IMR-90 (cell line): ENCODE results near the gene CDYL2. TPM values are rescaled to one million over a fixed set of nuclear protein-coding genes. Genes with fewer than 3 reads are reported as not detected.

Experiments
- ATAC-seq: fragments of 200-7000 bp; cut with Tn5 transposase; 2 replicates; pipeline ENCODE4 v1.9.1; 2020; ENCODE audit warnings: low read depth, mild to moderate bottlenecking, moderate library complexity
- BruUV-seq: library from RNA; stranded (reverse); fragments of 400-500 nt; replicated peaks from 2 replicates; lab custom pipeline; 2021; lab: Mats Ljungman, UMichigan
- CTCF ChIA-PET: fragments of 300-600 bp; formaldehyde crosslinking; extraction: SDS; loops from one replicate; lab custom pipeline; 2021; ENCODE audit warnings: antibody characterized with exemption; lab: Yijun Ruan, JAX
- POLR2A ChIA-PET: fragments of 300-600 bp; sonication (Branson Sonifier 250); formaldehyde crosslinking; loops from one replicate; lab custom pipeline; 2022; ENCODE audit warnings: antibody characterized with exemption; ENCODE audit not compliant: unreplicated experiment; lab: Charles Lee
- DNase-seq: peaks from one replicate; pipeline ENCODE4 v3.0.0; 2013
- H2AFZ ChIP-seq: replicated peaks from 2 replicates; pipeline ENCODE3; 2013; ENCODE audit warnings: low read length, mild to moderate bottlenecking; ENCODE audit not compliant: poor library complexity
- H2AK5ac ChIP-seq: 2 replicates; pipeline ENCODE4 v1.6.1; 2013; ENCODE audit warnings: low read depth, low read length, inconsistent platforms
- H2AK9ac ChIP-seq: replicated peaks from 2 replicates; pipeline ENCODE3; 2013; ENCODE audit warnings: mild to moderate bottlenecking, low read depth, low read length, moderate library complexity; ENCODE audit not compliant: poor library complexity
- H2BK120ac ChIP-seq: 2 replicates; pipeline ENCODE4 v1.6.1; 2013; ENCODE audit warnings: low read depth, low read length, inconsistent platforms
- H2BK15ac ChIP-seq: 3 replicates; pipeline ENCODE4 v1.6.1; 2013; ENCODE audit warnings: low read depth, low read length, inconsistent platforms
- H2BK20ac ChIP-seq: 2 replicates; pipeline ENCODE4 v1.6.1; 2013; ENCODE audit warnings: low read depth, mild to moderate bottlenecking, inconsistent platforms, low read length, moderate library complexity
- H2BK5ac ChIP-seq: 2 replicates; pipeline ENCODE4 v1.6.1; 2013; ENCODE audit warnings: mild to moderate bottlenecking, low read depth, low read length, inconsistent platforms; ENCODE audit not compliant: poor library complexity, severe bottlenecking
- H3K14ac ChIP-seq: replicated peaks from 2 replicates; pipeline ENCODE4 v1.6.1; 2013; ENCODE audit warnings: low read depth, low read length, inconsistent platforms
- H3K18ac ChIP-seq: 2 replicates; pipeline ENCODE4 v1.6.1; 2013; ENCODE audit warnings: low read depth, low read length, control low read depth
- H3K23ac ChIP-seq: 2 replicates; pipeline ENCODE4 v1.6.1; 2013; ENCODE audit warnings: low read depth, low read length, inconsistent platforms
- H3K27ac ChIP-seq: 2 replicates; pipeline ENCODE4 v1.5.1; 2013; ENCODE audit warnings: mild to moderate bottlenecking, control low read depth, low read length; ENCODE audit not compliant: insufficient read depth
- H3K27me3 ChIP-seq: 2 replicates; pipeline ENCODE4 v1.6.1; 2013; ENCODE audit warnings: low read length; ENCODE audit not compliant: control insufficient read depth, insufficient read depth
- H3K36me3 ChIP-seq: 2 replicates; pipeline ENCODE4 v1.6.1; 2013; ENCODE audit warnings: low read length, mixed read lengths; ENCODE audit not compliant: control insufficient read depth, insufficient read depth
- H3K4ac ChIP-seq: 2 replicates; pipeline ENCODE4 v1.6.1; 2013; ENCODE audit warnings: low read depth, low read length, inconsistent platforms
- H3K4me1 ChIP-seq: 2 replicates; pipeline ENCODE4 v1.6.1; 2013; ENCODE audit warnings: low read length, mixed read lengths; ENCODE audit not compliant: control insufficient read depth, insufficient read depth
- H3K4me2 ChIP-seq: 2 replicates; pipeline ENCODE4 v1.6.1; 2013; ENCODE audit warnings: low read depth, mild to moderate bottlenecking, control low read depth, low read length, moderate library complexity
- H3K4me3 ChIP-seq: 2 replicates; pipeline ENCODE4 v1.5.1; 2013; ENCODE audit warnings: low read depth, mild to moderate bottlenecking, control low read depth, low read length, moderate library complexity; ENCODE audit not compliant: insufficient read depth
- H3K56ac ChIP-seq: 2 replicates; pipeline ENCODE4 v1.6.1; 2013; ENCODE audit warnings: low read length, inconsistent platforms; ENCODE audit not compliant: insufficient read depth; ENCODE audit errors: extremely low read depth
- H3K79me1 ChIP-seq, 2 experiments: 2 replicates each; pipeline ENCODE4 v1.6.1; 2013; ENCODE audit warnings: low read length in 2 of 2, inconsistent platforms in 1 of 2, low read depth in 1 of 2
- H3K9ac ChIP-seq: 2 replicates; pipeline ENCODE4 v1.6.1; 2013; ENCODE audit warnings: low read depth, low read length, control low read depth
- H3K9me1 ChIP-seq: 2 replicates; pipeline ENCODE4 v1.6.1; 2013; ENCODE audit warnings: low read length, inconsistent platforms; ENCODE audit not compliant: insufficient read depth
- H3K9me3 ChIP-seq: 2 replicates; pipeline ENCODE4 v1.6.1; 2013; ENCODE audit warnings: low read length; ENCODE audit not compliant: control insufficient read depth, insufficient read depth
- H4K20me1 ChIP-seq: 2 replicates; pipeline ENCODE4 v1.6.1; 2013; ENCODE audit warnings: low read length, inconsistent platforms; ENCODE audit not compliant: insufficient read depth
- H4K5ac ChIP-seq: 2 replicates; pipeline ENCODE4 v1.6.1; 2013; ENCODE audit warnings: mild to moderate bottlenecking, low read depth, low read length, control low read depth
- H4K8ac ChIP-seq, 2 experiments: 2 replicates each; pipeline ENCODE4 v1.6.1; 2013; ENCODE audit warnings: low read depth in 2 of 2, low read length in 2 of 2, control low read depth in 1 of 2, inconsistent platforms in 1 of 2
- H4K91ac ChIP-seq: 2 replicates; pipeline ENCODE4 v1.6.1; 2013; ENCODE audit warnings: low read depth, low read length, inconsistent platforms; ENCODE audit not compliant: insufficient read depth
- CHD1 ChIP-seq: IDR thresholded peaks from 2 replicates; pipeline ENCODE4 v1.6.1; 2012; ENCODE audit warnings: low read depth, low read length, improper control_type of control experiment
- POLR2A ChIP-seq: IDR thresholded peaks from 2 replicates; pipeline ENCODE4 v1.6.1; 2012; ENCODE audit warnings: mild to moderate bottlenecking, low read depth, low read length
- RAD21 ChIP-seq: IDR thresholded peaks from 2 replicates; pipeline ENCODE4 v1.6.1; 2012; ENCODE audit warnings: low read length, improper control_type of control experiment
- WGBS, 2 experiments: methylation state at CpG; one replicate each; pipeline versions ENCODE4 v1.1.5 to v1.1.7; 2013; ENCODE audit warnings: missing lambda C conversion rate in 2 of 2; ENCODE audit not compliant: insufficient read length in 1 of 2; ENCODE audit errors: extremely low coverage in 2 of 2; 5-methylcytosine and 5-hydroxymethylcytosine counted together
- dilution Hi-C: fragments of 300-500 bp; cut with HindIII; formaldehyde crosslinking; loops from one replicate; pipeline ENCODE4 v1.14.3; 2018; ENCODE audit warnings: low sequenced_read_pairs; ENCODE audit not compliant: unreplicated experiment
- in situ Hi-C: fragments of 300-500 bp; cut with MboI; formaldehyde crosslinking; loops from 3 replicates; pipeline ENCODE4 v1.14.3; 2019; ENCODE audit warnings: low sequenced_read_pairs, inconsistent platforms, mixed read lengths
- intact Hi-C: fragments of 100-400 bp; cut with micrococcal nuclease; formaldehyde crosslinking; loops from 2 replicates; pipeline ENCODE4 v1.10.0; 2022
- polyA plus RNA-seq, 3 experiments: library from polyadenylated mRNA; depleted of rRNA; stranded (reverse); fragments of >200 nt; gene quantifications; 2 replicates each; pipeline ENCODE4 v1.2.3, GENCODE V29; 2012; ENCODE audit warnings: low replicate concordance in 1 of 3
- total RNA-seq: library from RNA; depleted of rRNA; stranded (reverse); fragments of >200 nt; gene quantifications from 2 replicates; pipeline ENCODE4 v1.2.3, GENCODE V29; 2012

Gene CDYL2
- total and polyA plus RNA-seq, 2 of the 4 experiments (the other 2 are of a cell fraction), result 1.2 to 3.9 TPM

DNA sequence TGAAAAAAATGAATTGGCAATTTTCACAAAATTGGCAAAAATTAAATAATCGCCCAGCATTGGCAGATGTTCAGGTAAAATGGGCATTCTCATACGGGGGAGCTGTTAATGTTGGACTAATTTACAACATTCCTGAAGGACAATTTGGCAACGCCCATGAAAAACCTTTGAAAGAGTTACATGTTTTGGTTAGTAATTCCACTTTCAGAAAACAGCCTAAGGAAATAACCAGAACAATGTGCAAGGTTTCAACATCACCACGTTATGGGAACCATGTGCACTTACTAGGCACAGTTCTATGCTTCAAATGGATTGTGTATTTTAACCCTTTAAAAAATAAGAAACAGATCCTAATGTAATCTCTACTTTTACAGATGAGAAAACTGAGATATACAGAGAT, 62.7 kb downstream of the CDYL2 start:
- no peak overlapping the region for H2AK5ac ChIP-seq
- no peaks in the 10 kb centered on the region for H3K27me3 ChIP-seq
- no peak overlapping the region for H3K9ac ChIP-seq
- no peak overlapping the region for H3K4me3 ChIP-seq
- no peaks in the 10 kb centered on the region for H3K36me3 ChIP-seq
- H2AK9ac ChIP-seq, result no peak overlapping the region
- ChIA-PET POLR2A (no interaction called here), CTCF (no interaction called here)
- H3K4me2 ChIP-seq, result no peak overlapping the region
- no peak overlapping the region for H3K18ac ChIP-seq
- 55% methylated on average over 2 of the region's 4 CpGs; no CpG with 5 or more reads in 1 of the 2 experiments for WGBS, 2 experiments
- BruUV-seq, result no TSS peak
- no peak overlapping the region for H4K5ac ChIP-seq
- no peak overlapping the region for H2BK20ac ChIP-seq
- no peaks in the 10 kb centered on the region for H3K4me1 ChIP-seq
- H4K20me1 ChIP-seq, result no peaks in the 10 kb centered on the region
- no peak overlapping the region for H2AFZ ChIP-seq
- no peak overlapping the region for H3K23ac ChIP-seq
- H4K91ac ChIP-seq, result no peak overlapping the region
- H2BK15ac ChIP-seq, result no peak overlapping the region
- no peak overlapping the region for H3K56ac ChIP-seq
- peaks cover 6% of the 10 kb centered on the region for H3K9me3 ChIP-seq
- no peak overlapping the region for H3K27ac ChIP-seq
- H2BK5ac ChIP-seq, result no peak overlapping the region
- H3K14ac ChIP-seq, result no peak overlapping the region
- ATAC-seq (no peak), DNase-seq (no peak)
- no peaks in the 10 kb centered on the region for H3K9me1 ChIP-seq
- dilution Hi-C loops, result no loop called here
- in situ Hi-C loops, result no loop called here
- intact Hi-C loops, result no loop called here
- TF ChIP-seq POLR2A, result no peak
- no peak for TF ChIP-seq RAD21
- no peak for TF ChIP-seq CHD1
- no peak overlapping the region for H2BK120ac ChIP-seq
- no peak overlapping the region for H3K4ac ChIP-seq
- peaks cover 0 to 4% of the 10 kb centered on the region in 2 experiments; a peak in 1 of 4 replicates for H3K79me1 ChIP-seq
- no peak overlapping the region for H4K8ac ChIP-seq
